Activated CD4-positive, alpha-beta T cell treated with anti-CD3 and anti-CD28 coated beads for 1 hour (primary cell): ENCODE data around the gene EIF4G3.
"Not testable (repeated sequence)": the region's sequence is repeated elsewhere in the genome, so short reads cannot be mapped to it uniquely, and the experiment has no call there.

Source experiments
- DNase-seq: peaks from one replicate; pipeline ENCODE4 v3.0.0-alpha.2; 2020

Gene EIF4G3

DNA sequence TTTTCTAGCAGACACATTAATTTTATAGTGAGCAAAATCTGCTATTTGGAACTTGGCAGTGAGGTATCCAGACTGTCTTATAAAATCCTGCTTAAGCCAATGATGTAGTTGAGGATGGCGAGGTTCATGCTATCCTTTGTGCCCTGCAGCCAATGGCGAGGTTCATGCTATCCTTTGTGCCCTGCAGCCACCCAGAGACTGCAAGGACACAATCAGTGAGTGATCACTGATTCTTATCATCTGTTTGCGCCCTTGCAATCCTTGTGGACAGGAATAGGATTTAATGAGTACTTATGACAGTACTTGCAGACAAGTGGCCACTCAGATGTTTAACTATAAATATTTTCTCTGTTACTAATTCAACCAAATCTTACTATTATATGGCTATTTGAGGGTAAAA lies 112.6 kb downstream of the EIF4G3 start:
- no peak for DNase-seq

- no peak for DNase-seq
These were observed 116.2 kb downstream of the EIF4G3 start for GRCh38 chr1:21060523-21060922.

GRCh38 chr1:21059021-21059420 lies 117.7 kb downstream of the EIF4G3 start:
- DNase-seq, result no peak

DNA sequence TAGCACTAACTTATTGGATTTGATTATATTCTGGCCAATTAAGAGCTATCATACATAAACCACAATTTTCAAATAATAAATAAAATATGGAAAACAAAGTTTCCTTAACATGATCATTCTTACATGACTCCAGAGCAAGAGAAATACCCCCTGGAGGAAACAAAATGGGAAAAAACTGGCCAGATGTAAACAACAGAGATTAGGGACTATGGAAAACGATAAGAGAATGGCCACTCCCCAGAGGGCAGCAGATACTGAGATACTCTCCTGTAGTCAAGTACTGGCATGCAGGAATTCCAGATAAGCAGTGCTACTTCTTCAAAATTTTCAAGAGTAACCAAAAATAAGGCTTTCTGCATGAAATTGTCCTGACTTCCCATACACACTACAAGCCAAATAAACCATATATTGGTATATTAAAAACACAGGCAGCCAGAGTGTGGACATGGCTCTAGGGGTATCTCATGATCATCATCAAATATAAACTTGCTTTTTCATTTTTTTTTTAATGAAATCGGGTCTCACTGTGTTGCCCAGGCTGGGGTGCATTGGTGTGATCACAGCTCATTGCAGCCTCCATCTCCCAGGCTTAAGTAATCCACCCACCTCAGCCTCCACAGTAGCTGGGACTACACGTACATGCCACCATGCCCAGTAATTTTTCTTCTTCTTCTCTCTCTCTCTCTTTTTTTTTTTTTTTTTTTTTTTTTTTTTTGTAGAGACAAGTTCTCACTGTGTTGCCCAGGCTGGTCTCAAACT lies 118.5 kb downstream of the EIF4G3 start:
- DNase-seq, result no peak

GRCh38 chr1:21053189-21053928 lies 123.3 kb downstream of the EIF4G3 start:
- DNase-seq, result not testable (repeated sequence)

DNA sequence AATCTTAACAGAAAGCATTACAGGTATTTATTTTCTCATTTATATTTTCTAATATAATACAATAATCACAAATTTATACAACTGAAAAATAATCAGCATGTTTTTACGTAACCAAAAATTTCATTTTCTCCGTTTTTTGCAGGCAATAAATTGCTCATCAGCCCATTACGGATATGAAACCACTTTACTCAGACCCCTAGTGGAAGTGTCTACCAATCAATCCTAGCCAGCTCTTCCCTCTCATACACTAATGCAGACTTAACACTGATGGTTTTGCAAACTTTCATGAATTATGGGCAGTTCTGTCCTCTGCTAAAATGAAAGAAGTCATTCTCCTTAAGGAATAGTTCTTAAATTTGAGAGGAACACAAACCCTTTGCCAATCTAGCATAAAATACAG lies 124.7 kb downstream of the EIF4G3 start:
- no peak for DNase-seq

DNA sequence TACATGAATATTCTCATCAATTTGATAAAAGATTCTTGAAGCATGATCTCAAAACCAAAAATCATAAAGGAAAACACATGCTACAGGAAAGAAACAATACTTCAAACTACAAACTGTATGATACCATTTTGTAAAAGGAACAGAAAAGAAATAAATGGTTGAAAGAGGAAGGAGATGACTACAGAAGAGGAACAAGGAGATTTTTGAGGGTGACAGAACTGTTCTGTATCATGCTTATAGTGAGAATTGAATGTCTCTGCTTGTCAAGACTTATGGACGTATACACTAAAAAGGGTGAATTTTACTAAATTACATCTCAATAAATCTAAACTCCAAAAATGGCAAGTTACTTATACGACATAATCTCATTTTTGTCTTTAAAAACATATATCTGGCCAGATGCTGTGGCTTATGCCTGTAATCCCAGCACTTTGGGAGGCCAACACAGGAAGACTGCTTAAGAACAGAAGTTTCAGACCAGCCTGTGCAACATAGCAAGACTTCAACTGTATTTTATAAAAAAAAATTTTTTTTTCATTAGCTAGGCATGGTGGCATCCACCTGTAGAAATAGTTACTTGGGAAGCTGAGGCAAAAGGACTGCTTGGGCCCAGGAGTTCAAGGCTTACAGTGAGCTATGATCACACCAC lies 125.4 kb downstream of the EIF4G3 start:
- DNase-seq, result no peak

DNA sequence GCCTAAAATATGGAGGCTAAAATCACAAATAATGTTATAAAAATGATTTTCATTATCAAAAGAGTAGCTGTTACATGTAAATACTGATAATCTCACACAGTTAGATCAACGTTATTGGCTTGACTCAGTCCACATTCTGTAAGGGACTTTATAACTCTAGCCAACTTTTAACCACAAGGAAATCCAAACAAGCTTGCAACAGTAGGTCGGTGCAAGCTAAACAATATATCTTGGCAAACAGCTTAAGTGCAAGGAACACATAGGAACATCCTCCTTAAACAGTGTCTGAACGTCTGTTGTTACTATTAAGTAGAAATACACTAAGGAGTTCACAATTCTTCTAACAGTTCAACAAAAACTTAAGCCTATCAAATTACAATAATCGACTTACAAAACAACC lies 126.7 kb downstream of the EIF4G3 start:
- no peak for DNase-seq

DNA sequence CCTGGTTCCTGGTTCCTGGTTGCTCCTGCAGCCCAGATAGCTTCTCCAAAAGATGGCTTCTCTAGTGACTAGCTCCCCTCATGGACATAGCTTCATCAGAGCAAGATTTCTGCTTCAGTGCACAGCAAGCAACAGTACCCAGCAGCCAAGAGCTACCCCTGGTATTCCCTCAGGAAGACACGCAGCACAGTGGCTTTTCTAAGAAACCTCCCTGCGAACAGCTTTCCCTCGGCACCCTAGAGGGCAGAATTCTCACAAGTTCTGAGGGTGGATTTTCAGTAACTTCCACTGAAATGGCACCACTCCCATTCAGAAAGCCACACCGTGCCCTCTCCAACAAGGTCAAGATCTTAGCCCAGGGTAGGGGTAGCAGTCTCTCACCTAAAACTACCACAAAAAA lies 128.2 kb downstream of the EIF4G3 start:
- DNase-seq, result no peak

DNA sequence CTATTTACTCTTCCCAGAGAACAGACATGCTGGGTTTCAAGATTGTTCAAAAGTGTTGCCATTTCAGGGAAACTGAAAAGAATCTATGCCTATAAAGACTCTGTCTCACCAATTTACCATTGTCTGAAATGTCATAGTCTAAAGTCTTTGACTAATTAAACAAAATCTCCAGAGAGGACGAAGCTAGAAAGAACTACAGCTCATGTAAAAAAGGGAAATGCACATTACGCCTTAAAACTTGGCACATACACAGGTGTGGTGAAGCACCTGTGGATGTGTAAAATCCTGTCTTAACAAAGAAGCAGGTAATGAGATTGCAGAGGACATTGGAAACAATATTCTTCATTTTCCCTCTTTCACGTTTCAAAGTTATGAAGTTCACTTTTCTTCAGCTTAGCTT lies 130.6 kb downstream of the EIF4G3 start:
- DNase-seq, result no peak

DNA sequence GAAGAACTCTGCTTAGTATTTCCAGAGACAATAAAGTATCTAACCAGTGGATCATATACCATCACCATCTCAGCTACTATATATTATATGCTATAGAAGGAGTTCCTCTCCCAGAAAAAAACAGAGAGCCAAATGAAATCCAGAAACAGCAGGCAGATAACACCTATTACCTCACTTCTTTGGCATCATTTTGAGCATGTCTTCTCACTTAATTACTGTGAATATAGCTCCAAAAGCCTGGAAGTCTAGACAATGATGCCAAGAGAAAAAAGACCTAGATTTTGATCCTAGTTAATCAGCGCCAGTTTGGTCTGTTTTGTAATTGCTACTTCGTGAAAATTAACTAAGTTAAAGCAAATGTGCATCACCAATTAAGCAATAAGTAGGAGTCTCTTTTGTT lies 131.3 kb downstream of the EIF4G3 start:
- DNase-seq, result no peak

- DNase-seq, result no peak
These were observed 133.6 kb downstream of the EIF4G3 start for GRCh38 chr1:21042929-21043605.

GRCh38 chr1:21041541-21041940 lies 135.2 kb downstream of the EIF4G3 start:
- no peak for DNase-seq

DNA sequence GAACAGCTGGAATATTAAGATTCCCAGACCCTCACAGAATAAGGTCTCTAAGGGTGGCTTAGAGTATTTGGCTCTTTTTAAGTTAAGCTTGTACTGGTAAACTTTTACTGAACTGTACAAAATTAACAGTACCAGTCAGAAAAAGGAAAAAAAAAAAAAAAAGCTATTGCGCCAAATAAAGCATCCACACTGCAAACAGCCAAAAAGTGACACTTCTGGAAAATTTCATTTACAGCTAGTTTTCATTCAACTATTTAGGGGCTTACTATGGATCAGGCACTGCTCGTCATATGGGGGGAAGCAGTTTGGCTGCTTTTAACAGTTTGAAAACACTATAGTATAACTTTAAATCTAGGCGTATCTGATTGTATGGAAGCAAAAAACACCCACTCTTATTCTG lies 139.6 kb downstream of the EIF4G3 start:
- no peak for DNase-seq

DNA sequence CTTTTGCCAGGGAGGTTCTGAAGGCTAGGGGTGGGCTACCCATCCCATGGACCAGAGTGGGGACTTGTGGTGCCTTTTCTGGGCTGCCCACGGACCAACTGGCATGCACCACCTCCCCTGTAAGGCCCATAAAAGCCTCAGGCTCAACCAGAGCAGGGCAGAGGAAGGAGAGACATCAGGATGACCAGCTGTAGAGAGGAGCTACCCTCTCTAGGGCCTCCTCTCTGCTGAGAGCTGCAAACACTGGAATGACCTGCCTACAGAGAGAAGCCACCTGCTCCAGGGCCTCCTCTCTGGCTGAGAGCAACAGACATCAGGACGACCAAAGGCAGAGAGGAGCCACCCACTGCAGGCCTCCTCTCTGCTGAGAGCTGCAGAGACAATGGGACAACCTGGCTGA lies 140.9 kb downstream of the EIF4G3 start:
- no peak for DNase-seq

DNA sequence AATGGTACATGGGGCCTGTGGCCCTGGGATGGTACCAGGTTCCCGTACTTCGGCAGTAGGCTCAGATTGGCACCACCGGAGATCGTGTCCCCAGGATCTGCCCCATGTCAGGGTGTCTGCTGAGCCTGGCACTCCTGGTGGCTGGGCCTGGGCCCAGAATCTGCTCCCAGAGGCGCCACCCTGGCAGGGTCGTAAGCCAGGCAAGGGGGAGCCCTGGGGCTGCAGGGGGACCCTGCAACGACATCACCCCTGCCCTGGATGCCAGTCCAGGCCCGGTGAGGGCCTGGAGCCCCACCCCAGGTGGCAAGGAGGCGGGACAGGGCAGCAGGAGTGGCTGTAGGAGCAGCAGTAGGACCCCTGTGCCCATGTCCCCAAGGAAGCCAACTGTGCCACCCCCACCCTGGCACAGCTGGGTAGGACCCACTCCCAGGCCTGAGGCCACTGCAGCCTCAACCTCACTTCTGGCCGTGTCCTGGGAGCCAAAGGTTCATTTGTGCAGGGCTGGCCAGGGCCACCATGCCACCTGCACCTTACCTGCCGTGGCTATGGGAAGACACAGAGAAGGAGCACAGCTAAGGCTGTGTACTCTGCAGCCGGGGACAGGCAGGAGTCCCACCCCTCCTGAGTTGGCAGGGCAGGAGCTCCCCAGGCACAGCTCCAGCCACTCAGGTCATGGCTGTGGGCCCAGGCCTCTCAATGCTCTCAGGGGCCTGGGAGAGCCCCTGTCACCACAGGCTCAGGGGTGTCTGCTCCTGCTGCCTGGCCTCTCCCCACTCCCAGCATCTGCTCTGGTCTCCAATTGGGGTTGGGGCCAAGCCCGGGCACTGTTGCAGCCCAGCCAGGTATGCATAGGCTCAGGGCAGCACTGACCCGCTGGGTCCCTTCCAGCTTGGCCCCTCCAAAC lies 141.7 kb downstream of the EIF4G3 start:
- DNase-seq, result no peak

DNA sequence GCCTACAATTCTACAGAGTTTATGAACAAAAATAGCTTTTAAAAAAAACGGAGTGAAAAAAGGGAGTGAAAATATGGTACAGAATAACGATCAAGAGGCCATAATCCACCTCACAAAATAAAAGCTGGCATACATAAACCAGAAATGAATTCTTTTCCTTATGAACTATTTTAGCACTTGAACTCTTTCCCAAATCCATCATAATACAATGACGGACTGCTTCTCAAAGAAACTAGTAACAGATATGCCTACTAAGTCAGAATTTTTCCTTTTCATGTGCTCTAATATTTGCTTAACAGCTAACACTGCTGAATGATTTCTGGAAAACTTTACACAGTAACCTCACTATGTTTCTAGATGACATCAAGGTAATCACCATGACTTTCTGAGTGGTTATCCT lies 144.0 kb downstream of the EIF4G3 start:
- DNase-seq, result no peak

DNA sequence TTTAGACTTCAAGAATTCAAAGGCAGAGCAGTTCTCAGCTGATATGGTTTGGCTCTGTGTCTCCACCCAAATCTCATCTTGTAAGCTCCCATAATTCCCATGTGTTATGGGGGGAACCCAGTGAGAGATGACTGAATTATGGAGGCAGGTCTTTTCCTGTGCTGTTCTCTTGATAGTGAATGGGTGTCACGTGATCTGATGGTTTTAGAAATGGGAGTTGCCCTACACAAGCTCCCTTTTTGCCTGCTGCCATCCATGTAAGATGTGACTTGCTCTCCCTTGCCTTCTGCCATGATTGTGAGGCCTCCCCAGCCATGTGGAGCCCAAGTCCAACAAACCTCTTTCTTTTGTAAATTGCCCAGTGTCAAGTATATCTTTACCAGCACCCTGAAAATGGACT lies 146.5 kb downstream of the EIF4G3 start:
- no peak for DNase-seq

DNA sequence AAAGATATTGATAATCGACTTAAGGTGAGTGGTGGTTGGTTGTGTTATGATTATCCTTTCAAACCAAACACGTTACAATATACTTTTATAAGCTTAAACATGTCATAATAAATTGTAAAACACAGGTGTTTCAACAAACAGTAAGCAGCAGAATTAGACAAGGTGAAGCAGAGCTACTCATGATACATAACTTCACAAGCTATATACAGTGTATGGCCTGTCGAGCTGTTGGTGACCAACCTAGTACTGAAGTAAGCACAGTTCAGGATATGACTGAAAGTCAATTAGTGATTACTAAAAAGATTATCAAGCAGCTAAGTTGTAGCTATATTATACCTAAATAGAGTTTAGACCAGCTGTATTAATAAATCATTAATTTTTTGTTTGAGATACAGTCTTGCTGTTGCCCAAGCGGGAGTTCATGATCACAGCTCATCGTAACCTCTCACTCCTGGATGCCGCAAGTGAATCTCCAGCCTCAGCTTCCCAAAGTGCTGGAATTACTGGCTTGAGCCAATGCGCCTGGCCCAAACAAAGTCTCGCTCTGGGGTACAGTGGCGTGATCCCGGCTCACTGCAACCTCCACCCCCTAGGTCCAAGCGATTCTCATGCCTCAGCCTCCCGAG lies 148.1 kb downstream of the EIF4G3 start:
- DNase-seq, result no peak

GRCh38 chr1:21027805-21028204 lies 148.9 kb downstream of the EIF4G3 start:
- no peak for DNase-seq

DNA sequence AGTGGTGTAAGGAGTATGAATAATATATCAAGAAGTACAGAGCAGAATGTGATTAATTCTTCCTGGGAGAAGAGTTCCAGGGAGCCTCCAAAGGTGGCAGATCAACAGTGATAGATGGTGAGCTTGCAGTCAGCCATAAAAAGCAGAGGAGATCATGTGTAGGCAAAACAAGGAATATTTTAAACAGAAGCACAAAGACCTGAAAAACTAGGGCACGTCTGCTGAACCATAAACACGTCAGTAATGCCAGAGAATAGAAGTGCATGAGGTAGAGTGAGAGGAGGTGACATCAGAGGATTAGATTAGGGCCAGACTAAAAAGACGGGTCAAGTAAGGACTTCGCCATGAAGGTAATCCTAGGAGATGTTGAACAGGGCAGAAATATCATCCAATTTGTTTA lies 151.8 kb downstream of the EIF4G3 start:
- no peak for DNase-seq
